Osteoblast (primary cell): Measurements from ENCODE around the gene ARFGAP3. TPM values are rescaled to one million over a fixed set of nuclear protein-coding genes. Genes with fewer than 3 reads are reported as not detected.
"Not testable (repeated sequence)": the region's sequence is repeated elsewhere in the genome, so short reads cannot be mapped to it uniquely, and the experiment has no call there.

ENCODE experiments used
- DNase-seq: peaks from one replicate; pipeline ENCODE4 v3.0.0; 2011; ENCODE audit warnings: low spot score, mixed read lengths; ENCODE audit not compliant: insufficient read length; ENCODE audit errors: missing footprints
- H2AFZ ChIP-seq: 2 replicates; pipeline ENCODE4 v1.6.0; 2011; ENCODE audit warnings: mild to moderate bottlenecking, low read length
- H3K27ac ChIP-seq: 2 replicates; pipeline ENCODE4 v1.5.1; 2011; ENCODE audit warnings: mild to moderate bottlenecking, low read depth, low read length, moderate library complexity
- H3K27me3 ChIP-seq: 2 replicates; pipeline ENCODE4 v1.6.0; 2012; ENCODE audit warnings: mild to moderate bottlenecking, control low read depth, inconsistent platforms, low read length, moderate library complexity; ENCODE audit not compliant: insufficient read depth
- H3K36me3 ChIP-seq: 2 replicates; pipeline ENCODE4 v1.5.1; 2011; ENCODE audit warnings: mild to moderate bottlenecking, low read length, control low read depth, moderate library complexity; ENCODE audit not compliant: insufficient read depth
- H3K4me1 ChIP-seq: 2 replicates; pipeline ENCODE4 v1.5.1; 2011; ENCODE audit warnings: mild to moderate bottlenecking, low read length, control low read depth, moderate library complexity; ENCODE audit not compliant: insufficient read depth
- H3K4me2 ChIP-seq: 2 replicates; pipeline ENCODE4 v1.6.0; 2011; ENCODE audit warnings: mild to moderate bottlenecking, low read length; ENCODE audit not compliant: insufficient read depth
- H3K4me3 ChIP-seq: fragments of 200-600 bp; sonication (generic); 3 replicates; pipeline ENCODE4 v1.5.1; 2012; ENCODE audit warnings: mild to moderate bottlenecking, low read length, inconsistent platforms; ENCODE audit not compliant: insufficient read depth
- H3K79me2 ChIP-seq: 2 replicates; pipeline ENCODE4 v1.6.0; 2012; ENCODE audit warnings: mild to moderate bottlenecking, low read length, control low read depth, inconsistent platforms; ENCODE audit not compliant: insufficient read depth
- H3K9me3 ChIP-seq: 2 replicates; pipeline ENCODE4 v1.5.1; 2011; ENCODE audit warnings: low read depth, low read length, control low read depth
- H4K20me1 ChIP-seq: 2 replicates; pipeline ENCODE4 v1.6.0; 2012; ENCODE audit warnings: mild to moderate bottlenecking, low read length, control low read depth; ENCODE audit not compliant: insufficient read depth
- total RNA-seq: library from RNA; depleted of rRNA; stranded (reverse); fragments of >200 nt; gene quantifications from 2 replicates; pipeline ENCODE4 v1.2.3, GENCODE V29; 2012
- TF ChIP-seq, protein P1 (sequence below): IDR thresholded peaks from 2 replicates; pipeline ENCODE4 v1.5.1; 2011; ENCODE audit warnings: mild to moderate bottlenecking, low read depth, low read length, moderate library complexity; ENCODE audit errors: extremely low read depth

The ARFGAP3 gene
- total RNA-seq, 1 donor = 90.5 TPM

DNA sequence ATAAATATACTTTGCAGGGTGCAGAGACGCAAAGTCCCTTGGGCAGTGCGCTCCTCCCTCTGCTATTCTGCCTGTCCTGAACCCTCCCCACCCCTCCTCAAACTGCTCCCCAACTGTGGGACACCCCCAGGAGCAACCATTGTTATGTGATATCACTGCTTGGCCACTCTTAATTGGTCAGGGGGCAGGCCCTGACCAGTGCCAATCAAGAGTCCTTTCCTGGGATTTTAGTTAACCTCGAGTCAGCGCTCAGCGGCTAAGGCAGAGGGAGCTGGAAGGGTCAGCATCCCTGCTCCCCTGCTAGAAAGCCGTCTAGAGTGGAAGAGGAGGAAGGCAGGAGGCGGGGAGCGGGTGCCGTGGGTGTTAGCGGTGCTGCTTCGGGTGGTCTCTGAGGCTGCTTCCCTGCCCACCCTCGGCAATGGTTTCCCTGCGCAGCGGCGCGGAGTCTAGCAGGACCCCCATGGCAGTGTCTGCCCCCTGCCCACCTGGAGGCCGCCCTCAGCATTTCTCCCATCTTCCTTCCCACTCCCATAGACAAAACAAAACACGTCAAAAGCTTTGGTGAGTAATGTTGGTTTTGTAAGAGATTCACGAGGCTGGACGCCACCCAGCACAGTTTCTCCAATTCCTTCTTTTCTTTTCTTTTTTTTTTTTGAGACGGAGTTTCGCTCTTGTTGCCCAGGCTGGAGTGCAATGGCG is 98.0 kb downstream of the ARFGAP3 start:
- Histone ChIP-seq H3K27ac (peak overlapping the region; percentile 77), H3K4me3 (no peak overlapping the region), H2AFZ (peak overlapping the region; percentile 74), H3K27me3 (no peaks in the 10 kb centered on the region), H3K36me3 (no peaks in the 10 kb centered on the region), H3K4me2 (peak overlapping the region; percentile 23), H3K4me1 (peaks cover 12% of the 10 kb centered on the region), H3K9me3 (no peaks in the 10 kb centered on the region), H4K20me1 (no peaks in the 10 kb centered on the region), H3K79me2 (no peaks in the 10 kb centered on the region)
- DNase-seq = peak; percentile 96
- TF ChIP-seq, protein P1, sequence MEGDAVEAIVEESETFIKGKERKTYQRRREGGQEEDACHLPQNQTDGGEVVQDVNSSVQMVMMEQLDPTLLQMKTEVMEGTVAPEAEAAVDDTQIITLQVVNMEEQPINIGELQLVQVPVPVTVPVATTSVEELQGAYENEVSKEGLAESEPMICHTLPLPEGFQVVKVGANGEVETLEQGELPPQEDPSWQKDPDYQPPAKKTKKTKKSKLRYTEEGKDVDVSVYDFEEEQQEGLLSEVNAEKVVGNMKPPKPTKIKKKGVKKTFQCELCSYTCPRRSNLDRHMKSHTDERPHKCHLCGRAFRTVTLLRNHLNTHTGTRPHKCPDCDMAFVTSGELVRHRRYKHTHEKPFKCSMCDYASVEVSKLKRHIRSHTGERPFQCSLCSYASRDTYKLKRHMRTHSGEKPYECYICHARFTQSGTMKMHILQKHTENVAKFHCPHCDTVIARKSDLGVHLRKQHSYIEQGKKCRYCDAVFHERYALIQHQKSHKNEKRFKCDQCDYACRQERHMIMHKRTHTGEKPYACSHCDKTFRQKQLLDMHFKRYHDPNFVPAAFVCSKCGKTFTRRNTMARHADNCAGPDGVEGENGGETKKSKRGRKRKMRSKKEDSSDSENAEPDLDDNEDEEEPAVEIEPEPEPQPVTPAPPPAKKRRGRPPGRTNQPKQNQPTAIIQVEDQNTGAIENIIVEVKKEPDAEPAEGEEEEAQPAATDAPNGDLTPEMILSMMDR = no peak

DNA sequence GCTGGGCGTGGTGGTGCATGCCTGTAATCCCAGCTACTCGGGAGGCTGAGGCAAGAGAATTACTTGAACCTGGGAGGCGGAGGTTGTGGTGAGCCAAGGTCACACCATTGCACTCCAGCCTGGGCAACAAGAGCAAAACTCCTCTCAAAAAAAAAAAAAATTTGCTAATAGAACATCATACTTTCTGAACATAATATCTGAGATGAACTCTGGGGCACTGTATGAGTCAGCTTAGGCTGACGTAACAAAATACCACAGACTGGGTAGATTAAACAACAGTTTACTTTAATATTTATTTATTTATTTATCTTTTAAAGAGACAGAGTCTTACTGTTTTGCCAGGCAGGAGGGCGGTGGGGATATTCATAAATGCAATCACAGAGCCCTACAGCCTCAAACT is 101.5 kb downstream of the ARFGAP3 start:
- not testable (repeated sequence) for H3K4me2 ChIP-seq

DNA sequence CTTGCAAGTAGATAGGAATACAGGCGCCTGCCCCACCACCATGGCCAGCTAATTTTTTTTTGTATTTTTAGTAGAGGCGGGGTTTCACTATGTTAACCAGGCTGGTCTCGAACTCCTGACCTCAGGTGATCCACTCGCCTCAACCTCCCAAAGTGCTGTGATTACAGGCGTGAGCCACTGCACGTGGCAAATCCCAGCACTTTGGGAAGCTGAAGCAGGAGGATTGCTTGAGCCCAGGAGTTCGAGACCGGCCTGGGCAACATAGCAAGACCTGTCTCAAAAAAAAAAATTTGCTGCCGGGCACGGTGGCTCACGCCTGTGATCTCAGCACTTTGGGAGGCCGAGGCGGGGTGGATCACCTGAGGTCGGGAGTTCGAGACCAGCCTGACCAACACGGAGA is 102.0 kb downstream of the ARFGAP3 start:
- not testable (repeated sequence) for H3K9me3 ChIP-seq, H3K4me3 ChIP-seq, H4K20me1 ChIP-seq, DNase-seq, H2AFZ ChIP-seq, H3K27me3 ChIP-seq, H3K36me3 ChIP-seq, H3K4me2 ChIP-seq, H3K79me2 ChIP-seq
- Histone ChIP-seq H3K27ac (peak overlapping the region; percentile 51), H3K4me1 (peaks cover 12% of the 10 kb centered on the region)

More for the DNA sequence above, 101.5 kb downstream of the ARFGAP3 start:
- H3K4me1 ChIP-seq = peaks cover 12% of the 10 kb centered on the region
- not testable (repeated sequence) for H3K79me2 ChIP-seq, H3K36me3 ChIP-seq, H3K27me3 ChIP-seq, H4K20me1 ChIP-seq, H2AFZ ChIP-seq, H3K9me3 ChIP-seq, H3K4me3 ChIP-seq
- DNase-seq = peak; percentile 75
- peak overlapping the region; percentile 45 for H3K27ac ChIP-seq

DNA sequence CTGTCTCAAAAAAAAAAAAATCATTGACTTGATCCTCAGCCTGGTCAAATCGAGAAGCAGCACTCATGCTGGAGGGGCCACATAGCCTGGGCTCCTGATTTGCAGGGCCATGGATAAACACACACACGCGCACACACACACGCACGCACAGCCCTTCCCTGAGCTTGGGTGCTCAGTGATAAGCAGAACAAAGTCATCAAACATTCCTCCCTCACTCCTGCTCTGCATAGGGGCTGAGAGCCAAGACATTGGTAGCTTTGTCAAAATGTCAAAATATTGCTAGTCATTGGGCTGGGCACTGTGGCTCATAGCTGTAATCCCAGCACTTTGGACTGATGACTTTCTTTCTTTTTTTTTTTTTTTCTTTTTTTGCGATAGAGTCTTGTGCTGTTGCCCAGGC is 102.4 kb downstream of the ARFGAP3 start:
- Histone ChIP-seq H3K4me1 (peaks cover 12% of the 10 kb centered on the region), H4K20me1 (no peaks in the 10 kb centered on the region), H3K79me2 (no peaks in the 10 kb centered on the region), H2AFZ (no peak overlapping the region), H3K36me3 (no peaks in the 10 kb centered on the region), H3K4me2 (no peak overlapping the region), H3K27ac (peak overlapping the region; percentile 51), H3K27me3 (no peaks in the 10 kb centered on the region), H3K4me3 (no peak overlapping the region), H3K9me3 (no peaks in the 10 kb centered on the region)
- peak; percentile 96 for DNase-seq
- TF ChIP-seq, protein P1 = no peak

DNA sequence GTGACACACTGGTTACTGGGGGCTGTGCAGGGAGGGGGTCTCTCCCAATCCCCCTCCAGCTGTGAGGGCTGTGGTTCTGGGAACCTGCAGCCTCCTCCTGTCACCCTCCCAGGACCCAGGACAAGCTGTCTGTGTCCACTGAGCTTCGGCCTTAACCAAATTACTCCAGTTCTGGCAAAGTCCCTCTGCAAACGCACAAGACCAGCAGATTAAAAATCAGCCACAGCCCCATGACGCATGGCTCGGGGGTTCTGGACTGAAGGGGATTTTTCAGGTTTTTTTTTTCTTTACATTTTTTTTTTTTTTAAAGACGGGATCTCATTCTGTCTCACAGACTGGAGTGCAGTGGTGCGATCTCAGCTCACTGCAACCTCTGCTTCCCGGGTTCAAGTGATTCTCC is 104.2 kb downstream of the ARFGAP3 start:
- Histone ChIP-seq H3K9me3 (no peaks in the 10 kb centered on the region), H3K36me3 (no peaks in the 10 kb centered on the region), H3K27me3 (no peaks in the 10 kb centered on the region), H3K4me1 (peaks cover 25% of the 10 kb centered on the region), H3K4me3 (no peak overlapping the region), H3K79me2 (no peaks in the 10 kb centered on the region), H3K4me2 (no peak overlapping the region), H3K27ac (no peak overlapping the region), H4K20me1 (no peaks in the 10 kb centered on the region), H2AFZ (peak overlapping the region; percentile 56)
- peak; percentile 86 for DNase-seq
- TF ChIP-seq, protein P1 = no peak
